Lung (tissue), 12 donors: Measurements from ENCODE around the gene ARHGAP10. TPM values are rescaled to one million over a fixed set of nuclear protein-coding genes. Genes with fewer than 3 reads are reported as not detected.

Experiments
- ATAC-seq: fragments of 200-7000 bp; cut with Tn5 transposase; one replicate; pipeline ENCODE4 v1.9.1; 2020; ENCODE audit warnings: moderate number of reproducible peaks; ENCODE audit not compliant: insufficient read depth, low FRiP score
- DNase-seq, 3 donors: peaks; one replicate each; pipeline ENCODE4 v3.0.0-alpha.2; 2013 to 2017
- H3K27ac ChIP-seq, 2 donors: one replicate each; pipeline ENCODE4 v1.5.1; 2013; ENCODE audit warnings: mild to moderate bottlenecking in 2 of 2, moderate library complexity in 2 of 2, control low read depth in 1 of 2, inconsistent platforms in 1 of 2, low read depth in 1 of 2, low read length in 1 of 2
- H3K27me3 ChIP-seq, 3 donors: one replicate each; pipeline ENCODE4 v1.5.1; 2013; ENCODE audit warnings: low read length in 2 of 3; ENCODE audit not compliant: control insufficient read depth in 3 of 3, insufficient read depth in 3 of 3
- H3K36me3 ChIP-seq, 4 donors: one replicate each; pipeline ENCODE4 v1.5.1; 2013; ENCODE audit warnings: low read length in 4 of 4, mild to moderate bottlenecking in 1 of 4, moderate library complexity in 1 of 4; ENCODE audit not compliant: control insufficient read depth in 4 of 4, insufficient read depth in 4 of 4
- H3K4me1 ChIP-seq, 5 donors: one replicate each; pipeline ENCODE4 v1.5.1; 2013; ENCODE audit warnings: low read length in 5 of 5, mild to moderate bottlenecking in 2 of 5, moderate library complexity in 1 of 5; ENCODE audit not compliant: control insufficient read depth in 5 of 5, insufficient read depth in 5 of 5
- H3K4me3 ChIP-seq: one replicate; pipeline ENCODE4 v1.5.1; 2013; ENCODE audit warnings: mild to moderate bottlenecking, control low read depth, moderate library complexity
- H3K9ac ChIP-seq, 2 donors: one replicate each; pipeline ENCODE4 v1.5.1; 2013; ENCODE audit warnings: low read length in 2 of 2, control low read depth in 1 of 2; ENCODE audit not compliant: insufficient read depth in 1 of 2
- H3K9me3 ChIP-seq, 4 donors: one replicate each; pipeline ENCODE4 v1.5.1; 2013; ENCODE audit warnings: low read length in 3 of 4, mild to moderate bottlenecking in 1 of 4, moderate library complexity in 1 of 4; ENCODE audit not compliant: control insufficient read depth in 4 of 4, insufficient read depth in 3 of 4
- WGBS, 2 donors: extraction: QIAGEN DNeasy Blood & Tissue Kit; methylation state at CpG; one replicate each; pipeline ENCODE4 v1.1.7; 2013; 5-methylcytosine and 5-hydroxymethylcytosine counted together
- polyA plus RNA-seq, 2 donors: library from polyadenylated mRNA; stranded (reverse); fragments of 200-250 nt; gene quantifications; one replicate each; pipeline ENCODE4 v1.2.1, GENCODE V29; 2013
- total RNA-seq, 2 donors: library from RNA; depleted of rRNA in 1 of 2; stranded (reverse); fragments of >200 nt in 1 of 2; gene quantifications; one replicate each; pipeline ENCODE4 v1.2.1, GENCODE V29; 2014 to 2021
- TF ChIP-seq, protein P1 (sequence below): IDR thresholded peaks from 2 replicates; pipeline ENCODE4 v1.5.1; 2012; ENCODE audit warnings: mild to moderate bottlenecking; ENCODE audit errors: control extremely low read depth, extremely low read depth
- donor health status: control.
- donor health status: control.
- donor health status: Bipolar disorder and iron deficiency.
- donor health status: healthy.
- donor health status: DM: yes; HTN: yes; CAD: no.

Gene ARHGAP10
- total and polyA plus RNA-seq, 4 donors: 9.1 to 25.0 (median 17.5) TPM

DNA sequence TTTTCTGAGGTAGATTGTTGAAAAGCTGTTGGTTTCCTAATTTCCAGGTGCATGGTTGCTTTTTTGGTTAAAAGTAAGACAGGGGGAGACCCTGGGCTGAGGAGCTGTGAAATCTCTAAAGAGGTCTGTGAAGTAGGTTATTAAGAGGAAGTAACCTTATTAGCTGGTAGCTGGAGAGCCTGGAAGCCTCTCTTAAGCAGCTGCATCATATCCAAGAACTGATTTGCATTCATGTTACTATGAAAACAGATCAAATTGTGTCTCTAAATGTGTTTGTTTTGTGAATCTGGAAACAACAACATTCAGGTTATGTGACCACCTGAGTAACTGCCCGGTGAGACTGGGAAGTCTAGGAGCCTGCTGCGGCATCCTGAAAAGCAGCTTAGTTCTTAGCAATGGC is 54.1 kb downstream of the ARHGAP10 start:
- ATAC-seq: no peak
- H3K4me1 ChIP-seq: peaks cover 5 to 26% (median 18%) of the 10 kb centered on the region in 5 donors
- no peaks in the 10 kb centered on the region for H3K27me3 ChIP-seq
- no peak overlapping the region for H3K9ac ChIP-seq
- DNase-seq: peak in 2 of 3 donors; percentile 47 to 50
- H3K27ac ChIP-seq: peak overlapping the region in 1 of 2 donors; percentile 56
- TF ChIP-seq, protein P1, sequence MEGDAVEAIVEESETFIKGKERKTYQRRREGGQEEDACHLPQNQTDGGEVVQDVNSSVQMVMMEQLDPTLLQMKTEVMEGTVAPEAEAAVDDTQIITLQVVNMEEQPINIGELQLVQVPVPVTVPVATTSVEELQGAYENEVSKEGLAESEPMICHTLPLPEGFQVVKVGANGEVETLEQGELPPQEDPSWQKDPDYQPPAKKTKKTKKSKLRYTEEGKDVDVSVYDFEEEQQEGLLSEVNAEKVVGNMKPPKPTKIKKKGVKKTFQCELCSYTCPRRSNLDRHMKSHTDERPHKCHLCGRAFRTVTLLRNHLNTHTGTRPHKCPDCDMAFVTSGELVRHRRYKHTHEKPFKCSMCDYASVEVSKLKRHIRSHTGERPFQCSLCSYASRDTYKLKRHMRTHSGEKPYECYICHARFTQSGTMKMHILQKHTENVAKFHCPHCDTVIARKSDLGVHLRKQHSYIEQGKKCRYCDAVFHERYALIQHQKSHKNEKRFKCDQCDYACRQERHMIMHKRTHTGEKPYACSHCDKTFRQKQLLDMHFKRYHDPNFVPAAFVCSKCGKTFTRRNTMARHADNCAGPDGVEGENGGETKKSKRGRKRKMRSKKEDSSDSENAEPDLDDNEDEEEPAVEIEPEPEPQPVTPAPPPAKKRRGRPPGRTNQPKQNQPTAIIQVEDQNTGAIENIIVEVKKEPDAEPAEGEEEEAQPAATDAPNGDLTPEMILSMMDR: no peak
- no peaks in the 10 kb centered on the region for H3K36me3 ChIP-seq
- H3K4me3 ChIP-seq: no peak overlapping the region
- 65 to 70% methylated on average over 2 of the region's 2 CpGs for WGBS, 2 donors
- H3K9me3 ChIP-seq: peaks cover 0 to 2% (median 0%) of the 10 kb centered on the region in 4 donors

DNA sequence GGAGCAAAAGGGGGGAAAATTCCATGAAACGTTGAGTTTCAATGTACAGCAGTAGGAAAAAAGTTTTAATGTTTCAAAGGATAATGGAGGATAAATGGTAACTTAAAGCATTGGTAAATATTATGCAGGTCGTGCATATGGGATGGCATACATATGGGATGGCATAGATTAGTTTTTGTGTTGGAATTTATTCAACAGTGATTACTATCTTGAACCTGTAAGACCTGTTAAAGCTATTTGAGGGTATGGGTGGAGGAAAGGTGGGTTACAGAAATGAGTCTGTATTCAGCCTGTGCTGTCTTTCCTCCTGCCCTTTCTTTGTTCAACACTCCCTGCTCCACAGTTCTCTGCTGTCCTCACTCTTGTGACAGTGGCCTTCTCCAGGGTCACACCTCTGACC is 54.6 kb downstream of the ARHGAP10 start:
- H3K4me1 ChIP-seq: peaks cover 5 to 26% (median 18%) of the 10 kb centered on the region in 5 donors
- DNase-seq: no peak
- H3K36me3 ChIP-seq: no peaks in the 10 kb centered on the region
- no peak for ATAC-seq
- TF ChIP-seq, protein P1: no peak
- no peak overlapping the region for H3K9ac ChIP-seq
- H3K27me3 ChIP-seq: no peaks in the 10 kb centered on the region
- 61 to 79% methylated on average over 2 of the region's 2 CpGs for WGBS, 2 donors
- no peak overlapping the region for H3K4me3 ChIP-seq
- H3K9me3 ChIP-seq: peaks cover 0 to 2% (median 0%) of the 10 kb centered on the region in 4 donors
- no peak overlapping the region for H3K27ac ChIP-seq

DNA sequence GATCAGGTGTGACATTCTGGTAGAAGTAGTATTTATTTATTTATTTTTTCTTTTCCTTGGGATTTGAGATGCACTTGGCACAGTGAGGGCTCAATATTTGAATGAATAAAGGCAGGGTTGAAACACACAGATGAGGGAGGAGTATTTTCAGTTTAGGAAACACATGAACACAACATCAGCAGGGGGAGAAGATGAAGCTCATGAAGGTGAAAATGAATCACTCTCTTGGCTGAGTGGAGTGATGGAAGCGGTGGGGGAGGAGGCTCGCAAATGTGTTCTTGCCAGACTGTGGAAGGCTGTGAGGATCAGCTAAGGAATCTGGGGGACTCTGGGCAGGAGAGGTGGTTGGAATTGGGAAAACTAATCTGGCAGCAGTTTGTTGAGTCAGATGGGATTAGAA is 55.3 kb downstream of the ARHGAP10 start:
- Histone ChIP-seq H3K36me3 (no peaks in the 10 kb centered on the region), H3K9me3 (peaks cover 0 to 2% (median 0%) of the 10 kb centered on the region in 4 donors), H3K27me3 (no peaks in the 10 kb centered on the region), H3K4me1 (peaks cover 5 to 30% (median 18%) of the 10 kb centered on the region in 5 donors), H3K4me3 (no peak overlapping the region), H3K27ac (peak overlapping the region in 1 of 2 donors; percentile 22), H3K9ac (no peak overlapping the region)
- TF ChIP-seq, protein P1: no peak
- WGBS, 2 donors: 77 to 81% methylated on average over 2 of the region's 2 CpGs
- ATAC-seq: no peak
- DNase-seq: no peak

DNA sequence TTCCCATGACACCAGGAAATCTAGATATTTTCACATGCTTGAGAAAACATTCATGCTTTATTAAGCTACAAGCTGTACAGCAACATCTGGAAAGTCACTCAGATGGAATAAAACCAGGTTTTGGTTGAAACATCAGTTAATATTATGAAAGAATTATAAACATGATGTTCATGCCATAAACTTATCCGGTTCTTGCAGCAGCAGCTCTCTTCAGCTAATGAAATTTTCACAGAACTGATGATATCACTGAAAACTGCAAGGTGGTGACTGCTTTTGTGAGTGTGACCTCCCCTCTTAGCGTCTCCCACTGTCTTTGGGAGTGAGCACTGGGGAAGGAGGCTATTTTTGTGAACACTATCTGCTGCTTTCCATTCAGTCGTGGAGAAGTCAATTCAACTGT is 56.9 kb downstream of the ARHGAP10 start:
- TF ChIP-seq, protein P1: no peak
- H3K27ac ChIP-seq: peak overlapping the region in 1 of 2 donors; percentile 46
- H3K9ac ChIP-seq: no peak overlapping the region
- ATAC-seq: no peak
- H3K4me3 ChIP-seq: no peak overlapping the region
- peaks cover 0 to 2% (median 0%) of the 10 kb centered on the region in 4 donors for H3K9me3 ChIP-seq
- peaks cover 6 to 42% (median 14%) of the 10 kb centered on the region in 5 donors for H3K4me1 ChIP-seq
- 78 to 81% methylated on average over 3 of the region's 3 CpGs for WGBS, 2 donors
- H3K36me3 ChIP-seq: no peaks in the 10 kb centered on the region
- no peaks in the 10 kb centered on the region for H3K27me3 ChIP-seq
- peak in 2 of 3 donors; percentile 67 to 79 for DNase-seq
